Fibroblast of pulmonary artery (primary cell): ENCODE data around the gene DEPP1.

Experiments
- DNase-seq: peaks from one replicate; pipeline ENCODE4 v3.0.0-alpha.2; 2010; ENCODE audit warnings: low read depth
- H3K4me3 ChIP-seq: replicated peaks from 2 replicates; pipeline ENCODE4 v1.5.1; 2011; ENCODE audit warnings: low read depth, mild to moderate bottlenecking, control low read depth, low read length, moderate library complexity
- TF ChIP-seq, protein P1 (sequence below): IDR thresholded peaks from 2 replicates; pipeline ENCODE4 v1.5.1; 2011; ENCODE audit warnings: mild to moderate bottlenecking, control low read depth, low read length, inconsistent platforms; ENCODE audit errors: missing control alignments

The DEPP1 gene

DNA sequence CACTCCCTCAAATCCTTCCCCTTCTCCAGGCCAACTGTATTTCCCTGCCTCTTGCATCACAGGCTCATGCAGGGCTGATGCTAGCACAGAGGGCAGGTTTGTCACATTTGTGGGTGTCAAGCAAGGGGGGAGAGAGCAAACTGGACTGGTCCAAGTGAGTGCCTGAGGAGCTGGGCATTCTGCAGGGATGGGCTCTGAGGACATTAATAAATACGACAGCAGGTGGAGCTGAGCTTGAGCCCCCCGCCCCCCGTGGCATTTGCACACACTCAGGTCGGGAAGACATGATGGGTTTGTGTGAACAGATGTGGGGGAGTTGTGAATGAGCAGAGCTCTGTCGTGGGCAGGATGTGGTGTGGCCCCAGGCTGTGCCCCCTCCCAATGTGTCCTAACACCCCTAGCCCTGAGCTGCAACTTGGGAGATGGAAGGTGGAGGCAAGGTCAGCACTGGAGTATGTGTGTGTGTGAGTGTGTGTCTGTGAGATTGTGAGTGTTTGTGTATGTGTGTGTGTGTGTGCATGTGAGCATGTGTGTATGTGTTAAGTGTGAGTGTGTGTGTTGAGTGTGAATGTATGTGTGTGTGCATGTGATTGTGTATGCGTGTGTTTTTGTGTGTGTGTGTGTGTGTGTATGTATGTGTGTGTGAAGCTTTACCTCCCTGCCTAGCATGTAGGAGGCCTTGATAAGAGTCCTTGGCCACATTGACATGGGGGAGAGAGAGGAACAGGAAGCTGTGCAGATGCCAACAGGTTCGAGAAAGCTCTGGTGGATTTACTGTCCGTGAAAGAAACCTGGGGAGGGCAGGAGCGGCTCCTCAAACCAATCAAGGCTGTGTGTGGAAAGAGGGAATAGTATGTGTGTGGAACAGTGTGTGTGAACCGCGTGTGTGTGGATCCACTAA lies 9.9 kb downstream of the DEPP1 start:
- no peak for DNase-seq
- TF ChIP-seq, protein P1, sequence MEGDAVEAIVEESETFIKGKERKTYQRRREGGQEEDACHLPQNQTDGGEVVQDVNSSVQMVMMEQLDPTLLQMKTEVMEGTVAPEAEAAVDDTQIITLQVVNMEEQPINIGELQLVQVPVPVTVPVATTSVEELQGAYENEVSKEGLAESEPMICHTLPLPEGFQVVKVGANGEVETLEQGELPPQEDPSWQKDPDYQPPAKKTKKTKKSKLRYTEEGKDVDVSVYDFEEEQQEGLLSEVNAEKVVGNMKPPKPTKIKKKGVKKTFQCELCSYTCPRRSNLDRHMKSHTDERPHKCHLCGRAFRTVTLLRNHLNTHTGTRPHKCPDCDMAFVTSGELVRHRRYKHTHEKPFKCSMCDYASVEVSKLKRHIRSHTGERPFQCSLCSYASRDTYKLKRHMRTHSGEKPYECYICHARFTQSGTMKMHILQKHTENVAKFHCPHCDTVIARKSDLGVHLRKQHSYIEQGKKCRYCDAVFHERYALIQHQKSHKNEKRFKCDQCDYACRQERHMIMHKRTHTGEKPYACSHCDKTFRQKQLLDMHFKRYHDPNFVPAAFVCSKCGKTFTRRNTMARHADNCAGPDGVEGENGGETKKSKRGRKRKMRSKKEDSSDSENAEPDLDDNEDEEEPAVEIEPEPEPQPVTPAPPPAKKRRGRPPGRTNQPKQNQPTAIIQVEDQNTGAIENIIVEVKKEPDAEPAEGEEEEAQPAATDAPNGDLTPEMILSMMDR = no peak
- H3K4me3 ChIP-seq = no peak overlapping the region

- TF ChIP-seq, protein P1 = no peak
- peak; percentile 67 for DNase-seq
- no peak overlapping the region for H3K4me3 ChIP-seq
Observed at GRCh38 chr10:44968091-44968490, 10.5 kb downstream of the DEPP1 start.

GRCh38 chr10:44967616-44968015 lies 11.0 kb downstream of the DEPP1 start:
- DNase-seq = no peak
- TF ChIP-seq, protein P1 = no peak
- H3K4me3 ChIP-seq = no peak overlapping the region

- TF ChIP-seq, protein P1 = peak; percentile 25
- DNase-seq = no peak
- no peak overlapping the region for H3K4me3 ChIP-seq
Observed at GRCh38 chr10:44966816-44967509, 11.6 kb downstream of the DEPP1 start.

DNA sequence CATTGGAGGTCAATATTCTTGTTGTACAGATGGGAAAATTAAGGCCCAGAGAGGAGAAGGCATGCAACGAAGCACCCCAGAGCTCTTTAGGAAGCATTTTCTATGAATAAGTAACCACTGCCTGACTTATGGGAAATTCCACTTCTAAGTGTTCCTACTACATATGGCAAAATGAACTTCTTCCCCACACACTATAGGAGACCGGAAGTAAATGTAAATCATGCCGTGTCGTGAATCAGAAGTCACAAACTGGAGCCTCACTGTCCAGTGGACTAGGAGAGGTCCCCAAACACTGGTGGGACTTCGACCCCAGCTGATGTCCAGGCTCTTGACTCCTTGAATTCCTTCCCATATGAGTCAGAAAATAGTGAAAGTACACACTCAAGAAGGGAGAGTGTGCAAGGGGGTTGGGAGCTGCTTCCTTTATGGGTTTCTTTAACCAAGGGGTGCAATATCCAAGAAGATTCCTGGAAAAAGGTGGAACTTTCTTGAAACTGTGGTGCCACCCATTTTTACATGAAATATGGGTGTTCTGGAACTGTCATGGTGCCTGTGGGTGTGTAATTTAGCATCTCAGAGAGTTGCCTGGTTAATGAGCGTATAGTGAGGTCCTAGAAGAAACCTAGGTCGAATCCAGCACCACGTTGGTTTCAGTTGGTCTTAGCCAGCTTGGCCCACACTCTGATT lies 12.3 kb downstream of the DEPP1 start:
- H3K4me3 ChIP-seq = no peak overlapping the region
- no peak for DNase-seq
- TF ChIP-seq, protein P1 = no peak

DNA sequence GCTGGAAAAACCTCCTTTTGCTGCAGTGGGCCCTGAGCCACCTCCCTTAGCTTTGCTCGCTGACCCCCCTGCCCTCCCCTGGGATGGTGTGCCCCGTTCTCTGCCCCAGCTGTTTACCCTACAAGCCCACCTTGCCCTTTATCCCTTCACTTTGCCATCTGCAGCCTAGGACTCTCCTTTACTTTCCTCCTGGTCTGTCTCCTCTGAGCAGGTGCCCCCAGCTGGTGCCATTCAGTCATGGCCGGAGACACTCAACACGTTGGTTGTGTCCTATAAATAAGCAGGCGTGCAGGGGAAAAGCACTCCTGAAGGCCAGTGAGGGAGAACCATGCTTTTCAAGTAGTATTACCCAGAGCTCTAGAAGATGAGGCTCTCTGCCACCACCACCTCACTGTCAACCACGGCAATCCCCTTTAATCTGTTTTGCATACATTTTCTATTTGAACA lies 12.9 kb downstream of the DEPP1 start:
- no peak overlapping the region for H3K4me3 ChIP-seq
- no peak for DNase-seq
- TF ChIP-seq, protein P1 = no peak
